ENCODE results near the gene C2CD3. TPM values are rescaled to one million over a fixed set of nuclear protein-coding genes. Genes with fewer than 3 reads are reported as not detected.

Gene C2CD3
- total and polyA plus RNA-seq, 9 of the 15 experiments (the other 6 are each of a cell fraction or from before 2014, with no cell fraction given), result 4.4 to 20.2 (median 15.4) TPM

DNA sequence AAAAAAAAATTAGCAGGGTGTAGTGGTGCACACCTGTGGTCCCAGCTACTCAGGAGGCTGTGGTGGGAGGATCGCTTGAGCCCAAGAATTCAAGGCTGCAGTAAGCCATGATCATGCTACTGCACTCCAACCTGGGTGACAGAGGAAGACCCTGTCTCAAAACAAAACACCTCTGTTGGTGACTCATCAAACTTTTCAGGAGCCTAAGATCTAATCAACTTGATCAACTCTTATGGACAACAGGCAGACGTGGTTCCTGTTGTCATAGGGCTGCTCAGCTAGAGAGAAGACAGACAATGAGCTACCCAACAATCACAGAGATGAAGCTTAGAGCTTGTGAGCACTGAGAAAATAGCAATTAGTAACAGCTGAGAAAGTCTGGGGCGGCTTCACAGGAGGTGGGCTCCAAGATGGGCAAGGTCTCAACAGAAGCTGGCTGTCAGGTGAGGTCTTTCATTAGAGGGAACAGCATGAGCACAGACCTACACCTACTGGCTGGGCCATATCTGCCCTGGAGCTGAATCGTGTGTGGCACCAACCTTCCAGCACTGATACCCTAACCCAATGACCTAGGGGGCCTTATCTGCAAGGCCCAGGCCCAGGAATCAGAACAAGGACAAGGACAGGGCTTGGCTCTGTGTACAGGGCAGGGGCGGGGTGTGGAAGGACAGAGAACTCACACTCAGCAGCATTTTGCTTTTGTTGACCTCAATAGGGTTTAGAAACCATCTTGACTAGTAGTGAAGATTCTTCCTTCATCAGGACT, 154.7 kb downstream of the C2CD3 start (continued):
- TF ChIP-seq, protein P1, sequence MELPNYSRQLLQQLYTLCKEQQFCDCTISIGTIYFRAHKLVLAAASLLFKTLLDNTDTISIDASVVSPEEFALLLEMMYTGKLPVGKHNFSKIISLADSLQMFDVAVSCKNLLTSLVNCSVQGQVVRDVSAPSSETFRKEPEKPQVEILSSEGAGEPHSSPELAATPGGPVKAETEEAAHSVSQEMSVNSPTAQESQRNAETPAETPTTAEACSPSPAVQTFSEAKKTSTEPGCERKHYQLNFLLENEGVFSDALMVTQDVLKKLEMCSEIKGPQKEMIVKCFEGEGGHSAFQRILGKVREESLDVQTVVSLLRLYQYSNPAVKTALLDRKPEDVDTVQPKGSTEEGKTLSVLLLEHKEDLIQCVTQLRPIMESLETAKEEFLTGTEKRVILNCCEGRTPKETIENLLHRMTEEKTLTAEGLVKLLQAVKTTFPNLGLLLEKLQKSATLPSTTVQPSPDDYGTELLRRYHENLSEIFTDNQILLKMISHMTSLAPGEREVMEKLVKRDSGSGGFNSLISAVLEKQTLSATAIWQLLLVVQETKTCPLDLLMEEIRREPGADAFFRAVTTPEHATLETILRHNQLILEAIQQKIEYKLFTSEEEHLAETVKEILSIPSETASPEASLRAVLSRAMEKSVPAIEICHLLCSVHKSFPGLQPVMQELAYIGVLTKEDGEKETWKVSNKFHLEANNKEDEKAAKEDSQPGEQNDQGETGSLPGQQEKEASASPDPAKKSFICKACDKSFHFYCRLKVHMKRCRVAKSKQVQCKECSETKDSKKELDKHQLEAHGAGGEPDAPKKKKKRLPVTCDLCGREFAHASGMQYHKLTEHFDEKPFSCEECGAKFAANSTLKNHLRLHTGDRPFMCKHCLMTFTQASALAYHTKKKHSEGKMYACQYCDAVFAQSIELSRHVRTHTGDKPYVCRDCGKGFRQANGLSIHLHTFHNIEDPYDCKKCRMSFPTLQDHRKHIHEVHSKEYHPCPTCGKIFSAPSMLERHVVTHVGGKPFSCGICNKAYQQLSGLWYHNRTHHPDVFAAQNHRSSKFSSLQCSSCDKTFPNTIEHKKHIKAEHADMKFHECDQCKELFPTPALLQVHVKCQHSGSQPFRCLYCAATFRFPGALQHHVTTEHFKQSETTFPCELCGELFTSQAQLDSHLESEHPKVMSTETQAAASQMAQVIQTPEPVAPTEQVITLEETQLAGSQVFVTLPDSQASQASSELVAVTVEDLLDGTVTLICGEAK (IDR thresholded peaks at IDR 0.05), result no peak
- TF ChIP-seq, protein P1 (CRISPR knock-in tag; IDR thresholded peaks at IDR 0.05), result no peak
- TF ChIP-seq SREBF1 (IDR thresholded peaks at IDR 0.05; ENCODE audit: borderline replicate concordance, low read depth, low read length) (no peak), ZNF778 (CRISPR knock-in tag; IDR thresholded peaks at IDR 0.05) (no peak), TSC22D4 (tag; IDR thresholded peaks at IDR 0.05) (no peak), ZNF165 (CRISPR knock-in tag; IDR thresholded peaks at IDR 0.05; ENCODE audit: borderline replicate concordance) (no peak), ZFP1 (CRISPR knock-in tag; IDR thresholded peaks at IDR 0.05) (no peak), CCAR2 (IDR thresholded peaks at IDR 0.05; ENCODE audit: low read depth, low read length) (no peak), PCBP2 (IDR thresholded peaks at IDR 0.05; ENCODE audit: low read depth, low read length, poor library complexity, severe bottlenecking) (no peak), ZBED1 (IDR thresholded peaks at IDR 0.05) (no peak), STAT5A (IDR thresholded peaks at IDR 0.05; ENCODE audit: borderline replicate concordance, low read length) (peak; percentile 84), SMARCB1 (IDR thresholded peaks at IDR 0.05; ENCODE audit: insufficient read length, low read depth) (no peak), ZNF354B (CRISPR knock-in tag; IDR thresholded peaks at IDR 0.05) (no peak), SAFB2 (IDR thresholded peaks at IDR 0.05; ENCODE audit: borderline replicate concordance, low read depth, low read length, severe bottlenecking) (no peak)
- TF ChIP-seq, protein P2, sequence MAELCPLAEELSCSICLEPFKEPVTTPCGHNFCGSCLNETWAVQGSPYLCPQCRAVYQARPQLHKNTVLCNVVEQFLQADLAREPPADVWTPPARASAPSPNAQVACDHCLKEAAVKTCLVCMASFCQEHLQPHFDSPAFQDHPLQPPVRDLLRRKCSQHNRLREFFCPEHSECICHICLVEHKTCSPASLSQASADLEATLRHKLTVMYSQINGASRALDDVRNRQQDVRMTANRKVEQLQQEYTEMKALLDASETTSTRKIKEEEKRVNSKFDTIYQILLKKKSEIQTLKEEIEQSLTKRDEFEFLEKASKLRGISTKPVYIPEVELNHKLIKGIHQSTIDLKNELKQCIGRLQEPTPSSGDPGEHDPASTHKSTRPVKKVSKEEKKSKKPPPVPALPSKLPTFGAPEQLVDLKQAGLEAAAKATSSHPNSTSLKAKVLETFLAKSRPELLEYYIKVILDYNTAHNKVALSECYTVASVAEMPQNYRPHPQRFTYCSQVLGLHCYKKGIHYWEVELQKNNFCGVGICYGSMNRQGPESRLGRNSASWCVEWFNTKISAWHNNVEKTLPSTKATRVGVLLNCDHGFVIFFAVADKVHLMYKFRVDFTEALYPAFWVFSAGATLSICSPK (IDR thresholded peaks at IDR 0.05; ENCODE audit: borderline replicate concordance), result no peak
- TF ChIP-seq, protein P3, sequence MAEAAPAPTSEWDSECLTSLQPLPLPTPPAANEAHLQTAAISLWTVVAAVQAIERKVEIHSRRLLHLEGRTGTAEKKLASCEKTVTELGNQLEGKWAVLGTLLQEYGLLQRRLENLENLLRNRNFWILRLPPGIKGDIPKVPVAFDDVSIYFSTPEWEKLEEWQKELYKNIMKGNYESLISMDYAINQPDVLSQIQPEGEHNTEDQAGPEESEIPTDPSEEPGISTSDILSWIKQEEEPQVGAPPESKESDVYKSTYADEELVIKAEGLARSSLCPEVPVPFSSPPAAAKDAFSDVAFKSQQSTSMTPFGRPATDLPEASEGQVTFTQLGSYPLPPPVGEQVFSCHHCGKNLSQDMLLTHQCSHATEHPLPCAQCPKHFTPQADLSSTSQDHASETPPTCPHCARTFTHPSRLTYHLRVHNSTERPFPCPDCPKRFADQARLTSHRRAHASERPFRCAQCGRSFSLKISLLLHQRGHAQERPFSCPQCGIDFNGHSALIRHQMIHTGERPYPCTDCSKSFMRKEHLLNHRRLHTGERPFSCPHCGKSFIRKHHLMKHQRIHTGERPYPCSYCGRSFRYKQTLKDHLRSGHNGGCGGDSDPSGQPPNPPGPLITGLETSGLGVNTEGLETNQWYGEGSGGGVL (CRISPR knock-in tag; IDR thresholded peaks at IDR 0.05), result no peak
